Naive B cell (primary cell): ENCODE measurements around the gene BCL11A. TPM values are rescaled to one million over a fixed set of nuclear protein-coding genes. Genes with fewer than 3 reads are reported as not detected.

Experiments used
- ATAC-seq, 2 donors: fragments of 150-1000 bp; cut with Tn5 transposase; 2 replicates each; pipeline ENCODE4 v1.10.0; 2021; ENCODE audit warnings: low read depth in 2 of 2, mild to moderate bottlenecking in 2 of 2, moderate library complexity in 2 of 2
- DNase-seq: peaks from one replicate; pipeline ENCODE4 v3.0.0; 2022
- H3K27ac Mint-ChIP-seq, 6 donors: one replicate each; pipeline ENCODE4 v1.8.0; 2020 to 2022; ENCODE audit warnings: mild to moderate bottlenecking in 6 of 6, mixed read lengths in 6 of 6, moderate library complexity in 5 of 6, inconsistent platforms in 2 of 6
- H3K27me3 Mint-ChIP-seq, 3 donors: one replicate each; pipeline ENCODE4 v1.8.0; 2021 to 2022; ENCODE audit warnings: mixed read lengths in 3 of 3, mild to moderate bottlenecking in 1 of 3
- H3K36me3 Mint-ChIP-seq, 2 donors: one replicate each; pipeline ENCODE4 v1.8.0; 2020 to 2022; ENCODE audit warnings: mixed read lengths in 2 of 2, inconsistent platforms in 1 of 2, mild to moderate bottlenecking in 1 of 2
- H3K4me1 Mint-ChIP-seq, 3 donors: one replicate each; pipeline ENCODE4 v1.8.0; 2020 to 2022; ENCODE audit warnings: mixed read lengths in 3 of 3, inconsistent platforms in 1 of 3, mild to moderate bottlenecking in 1 of 3, moderate library complexity in 1 of 3
- H3K4me3 Mint-ChIP-seq, 8 donors: one replicate each; pipeline ENCODE4 v1.8.0; 2020 to 2022; ENCODE audit warnings: mild to moderate bottlenecking in 8 of 8, mixed read lengths in 8 of 8, moderate library complexity in 8 of 8, inconsistent platforms in 2 of 8
- H3K9me3 Mint-ChIP-seq, 7 donors: one replicate each; pipeline ENCODE4 v1.8.0; 2020 to 2022; ENCODE audit warnings: mixed read lengths in 7 of 7, mild to moderate bottlenecking in 5 of 7, inconsistent platforms in 2 of 7, moderate library complexity in 1 of 7
- polyA plus RNA-seq, 6 donors: library from polyadenylated mRNA; unstranded; fragments of 300-500 nt; fragmentation: Illumina TruSeq; gene quantifications; one replicate each; pipeline ENCODE4 v1.2.3, GENCODE V29; 2021; ENCODE audit warnings: low read depth in 6 of 6

BCL11A gene
- polyA plus RNA-seq, 6 donors from 2014 or later: 152 to 246 (median 192) TPM

DNA sequence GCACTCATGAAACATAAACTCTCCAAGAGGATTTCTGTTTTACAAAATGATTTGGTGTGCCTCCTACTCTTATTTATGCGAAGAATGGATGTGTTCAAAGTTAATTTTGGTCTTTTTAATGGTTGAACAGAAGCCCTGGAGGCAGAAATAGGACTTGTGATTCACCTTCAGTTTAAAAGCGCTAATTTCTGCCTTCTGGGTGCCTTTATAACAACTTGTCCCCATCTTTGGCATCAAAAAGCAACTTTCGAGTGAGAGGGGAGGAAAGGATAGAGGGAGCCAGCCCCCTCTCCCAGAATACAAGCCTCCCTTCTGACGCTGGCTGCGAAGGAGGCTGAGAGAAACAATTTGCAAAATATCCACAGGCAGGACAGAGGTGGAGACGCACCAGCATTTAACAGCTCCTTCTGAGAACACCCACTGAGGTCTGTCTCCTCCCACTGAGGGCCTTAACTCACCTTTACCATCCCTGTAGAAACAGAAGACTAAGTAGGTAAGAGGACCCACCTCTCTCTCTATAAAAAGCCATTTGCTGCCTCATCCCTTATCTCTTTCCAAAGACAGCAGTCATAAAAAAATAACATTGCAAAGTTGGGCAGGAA lies 24.3 kb upstream of the BCL11A start:
- H3K27ac Mint-ChIP-seq: peak overlapping the region in 1 of 6 donors; percentile 33
- ATAC-seq: no peak
- peaks cover 0 to 16% (median 7%) of the 10 kb centered on the region in 3 donors for H3K27me3 Mint-ChIP-seq
- H3K9me3 Mint-ChIP-seq: no peaks in the 10 kb centered on the region
- no peak overlapping the region for H3K4me3 Mint-ChIP-seq
- peaks cover 4 to 7% (median 4%) of the 10 kb centered on the region in 3 donors for H3K4me1 Mint-ChIP-seq
- no peaks in the 10 kb centered on the region for H3K36me3 Mint-ChIP-seq
- no peak for DNase-seq

DNA sequence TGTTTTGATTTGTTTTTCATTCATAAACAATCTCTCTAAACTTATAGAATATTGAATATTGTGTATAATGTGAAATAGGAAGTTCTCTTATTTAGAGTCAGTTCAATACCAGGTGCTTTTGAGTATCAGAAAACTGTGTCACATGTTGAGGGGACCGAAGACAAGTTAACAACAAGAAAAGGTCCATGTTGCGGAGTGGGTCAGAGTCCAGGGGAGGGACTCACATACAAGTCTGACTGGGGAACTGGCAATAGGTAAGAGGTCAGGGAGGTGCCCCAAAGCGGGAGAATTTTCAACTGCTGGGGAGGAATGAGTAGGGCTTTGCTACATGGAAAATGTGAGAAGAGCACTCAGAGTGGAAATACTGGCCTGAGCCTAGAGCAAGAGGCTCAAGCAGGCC lies 19.8 kb upstream of the BCL11A start:
- Mint-ChIP-seq H3K27ac (no peak overlapping the region), H3K4me3 (no peak overlapping the region), H3K27me3 (peaks cover 0 to 17% (median 6%) of the 10 kb centered on the region in 3 donors), H3K9me3 (no peaks in the 10 kb centered on the region), H3K36me3 (no peaks in the 10 kb centered on the region), H3K4me1 (no peaks in the 10 kb centered on the region)
- ATAC-seq (no peak), DNase-seq (no peak)

DNA sequence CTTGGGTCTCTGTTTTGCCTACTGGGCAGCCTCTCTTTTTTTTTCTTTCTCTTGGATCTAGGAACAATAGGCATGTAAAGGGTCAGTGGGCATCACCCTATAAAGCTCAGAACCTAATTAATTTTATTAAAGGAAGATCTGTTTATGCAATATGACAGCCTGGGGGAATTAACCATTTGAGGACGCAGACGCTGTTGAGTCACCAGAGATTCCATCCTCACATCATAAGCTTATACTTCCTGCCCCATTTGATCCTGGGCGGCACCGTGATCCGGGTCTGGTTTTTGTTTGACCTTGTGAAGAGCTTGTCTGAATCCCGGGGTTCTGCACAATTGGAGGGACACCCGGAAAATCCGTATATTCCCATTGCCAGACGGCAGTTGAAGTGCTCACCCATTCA lies 16.8 kb upstream of the BCL11A start:
- H3K4me3 Mint-ChIP-seq: no peak overlapping the region
- DNase-seq (no peak), ATAC-seq (no peak)
- no peaks in the 10 kb centered on the region for H3K36me3 Mint-ChIP-seq
- H3K27ac Mint-ChIP-seq: peak overlapping the region in 1 of 6 donors; percentile 87
- H3K27me3 Mint-ChIP-seq: peaks cover 0 to 17% (median 6%) of the 10 kb centered on the region in 3 donors
- peaks cover 5 to 6% (median 6%) of the 10 kb centered on the region in 3 donors for H3K4me1 Mint-ChIP-seq
- no peaks in the 10 kb centered on the region for H3K9me3 Mint-ChIP-seq

DNA sequence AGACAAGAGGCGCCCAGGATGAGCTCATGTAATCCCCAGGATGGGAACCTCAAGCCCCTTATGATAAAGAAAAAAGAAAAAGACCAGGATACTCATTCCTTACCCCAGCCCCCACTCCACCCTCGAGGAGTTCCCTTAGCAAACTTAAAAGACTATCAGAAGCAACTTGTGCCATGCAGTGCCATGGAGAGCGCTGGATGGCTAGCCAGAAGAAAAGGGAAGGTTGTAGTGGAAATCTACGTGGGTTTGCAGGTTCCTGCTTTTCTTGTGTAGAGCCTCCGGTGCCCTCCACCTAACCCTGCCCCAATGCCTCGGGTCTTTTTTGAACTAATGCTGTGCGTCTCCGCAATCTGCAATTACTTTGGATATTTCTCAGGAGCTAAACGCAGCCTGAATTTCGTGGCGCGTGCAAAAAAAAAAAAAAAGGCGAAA lies 16.2 kb upstream of the BCL11A start:
- Mint-ChIP-seq H3K9me3 (no peaks in the 10 kb centered on the region), H3K4me1 (peaks cover 5 to 11% (median 7%) of the 10 kb centered on the region in 3 donors), H3K27ac (no peak overlapping the region), H3K27me3 (peaks cover 0 to 17% (median 6%) of the 10 kb centered on the region in 3 donors), H3K4me3 (no peak overlapping the region), H3K36me3 (no peaks in the 10 kb centered on the region)
- ATAC-seq: peak; percentile 64 to 72
- peak; percentile 35 for DNase-seq

DNA sequence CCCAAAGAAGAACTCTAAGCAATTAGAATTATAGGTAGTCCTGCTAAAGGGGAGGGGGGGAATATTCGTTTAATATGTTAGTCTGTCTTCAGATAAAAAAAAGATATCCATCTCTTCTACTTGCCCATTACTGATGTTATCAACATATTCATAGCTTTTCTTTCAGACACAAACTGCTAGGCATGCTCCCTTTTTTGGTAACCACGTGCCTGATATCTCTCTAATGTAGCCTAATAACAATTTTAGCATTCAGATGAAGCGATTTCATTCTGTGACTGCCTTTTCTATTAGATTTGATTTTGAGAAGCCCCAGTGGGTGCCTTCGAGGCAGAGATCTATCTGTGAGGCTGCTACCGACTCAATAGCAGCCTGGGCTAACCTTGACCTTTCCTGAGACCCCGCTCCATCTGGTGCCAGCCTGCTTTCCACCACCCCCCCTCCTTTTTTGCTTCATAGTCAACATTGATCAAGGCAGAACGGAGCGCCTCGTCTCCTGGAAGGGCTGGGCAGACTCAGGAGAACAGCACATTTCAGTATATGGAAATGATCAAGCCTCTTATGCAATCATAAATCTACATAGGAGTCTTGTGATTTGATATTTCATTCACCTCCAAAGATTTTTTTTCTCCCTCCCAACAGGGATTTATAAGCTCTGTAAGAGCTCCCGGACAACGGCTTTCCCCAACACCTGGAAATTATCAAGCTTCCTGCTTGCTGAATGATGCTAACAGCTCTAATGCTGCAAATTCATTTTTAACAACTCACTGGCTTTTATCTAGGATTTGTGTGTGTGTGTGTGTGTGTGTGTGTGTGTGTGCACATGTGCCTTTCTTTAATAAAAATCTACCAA lies 14.7 kb upstream of the BCL11A start:
- ATAC-seq (no peak), DNase-seq (no peak)
- Mint-ChIP-seq H3K27me3 (peaks cover 0 to 12% (median 6%) of the 10 kb centered on the region in 3 donors), H3K9me3 (no peaks in the 10 kb centered on the region), H3K4me3 (no peak overlapping the region), H3K27ac (no peak overlapping the region), H3K4me1 (peaks cover 5 to 11% (median 7%) of the 10 kb centered on the region in 3 donors), H3K36me3 (no peaks in the 10 kb centered on the region)

DNA sequence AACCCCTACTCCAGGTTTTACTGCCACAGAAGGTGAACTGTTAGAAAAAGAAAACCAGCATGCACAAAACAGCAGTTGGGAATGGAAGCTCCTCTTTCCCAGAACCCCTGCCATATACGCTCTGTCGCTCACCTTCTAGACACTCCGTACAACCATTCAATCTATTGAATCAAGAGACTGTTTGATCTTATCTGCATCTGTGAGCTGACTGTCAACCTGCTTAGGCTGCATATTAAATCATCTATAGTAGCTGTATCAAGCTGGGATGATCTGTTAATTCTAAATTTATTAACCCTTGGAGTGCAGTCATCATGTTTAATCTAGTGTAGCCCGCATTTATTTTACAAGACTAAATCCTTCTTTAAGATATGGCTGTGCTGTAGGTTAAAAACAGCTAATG lies 13.6 kb upstream of the BCL11A start:
- H3K4me1 Mint-ChIP-seq: peaks cover 5 to 11% (median 7%) of the 10 kb centered on the region in 3 donors
- H3K27ac Mint-ChIP-seq: peak overlapping the region in 2 of 6 donors; percentile 55 to 81
- no peaks in the 10 kb centered on the region for H3K9me3 Mint-ChIP-seq
- H3K36me3 Mint-ChIP-seq: no peaks in the 10 kb centered on the region
- peaks cover 0 to 9% (median 6%) of the 10 kb centered on the region in 3 donors for H3K27me3 Mint-ChIP-seq
- no peak for ATAC-seq
- H3K4me3 Mint-ChIP-seq: peak overlapping the region in 2 of 8 donors; percentile 50 to 76
- no peak for DNase-seq

DNA sequence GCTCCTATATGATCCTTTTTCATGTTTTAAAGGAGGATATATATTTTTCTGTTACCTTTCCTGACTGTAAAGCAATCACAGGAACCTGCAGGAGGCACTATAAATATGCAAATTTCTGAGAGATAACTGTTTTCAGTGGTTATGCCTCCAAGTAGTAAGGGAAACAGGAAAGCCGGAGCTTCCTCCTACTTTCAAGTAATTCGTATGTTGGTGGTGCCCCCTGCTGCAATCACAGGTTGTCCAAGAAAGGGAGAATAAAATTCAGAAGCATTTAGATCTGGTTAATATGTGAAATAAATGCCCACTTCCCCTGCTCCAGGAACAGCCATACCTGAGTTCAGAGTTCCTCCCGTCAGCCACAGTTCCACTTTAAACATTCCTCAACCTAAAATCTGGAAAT lies 12.0 kb upstream of the BCL11A start:
- Mint-ChIP-seq H3K4me3 (no peak overlapping the region), H3K9me3 (no peaks in the 10 kb centered on the region), H3K4me1 (peaks cover 12 to 19% (median 19%) of the 10 kb centered on the region in 3 donors), H3K36me3 (no peaks in the 10 kb centered on the region), H3K27me3 (peaks cover 0 to 5% (median 0%) of the 10 kb centered on the region in 3 donors), H3K27ac (no peak overlapping the region)
- DNase-seq (peak; percentile 43), ATAC-seq (peak; percentile 47 to 58)

DNA sequence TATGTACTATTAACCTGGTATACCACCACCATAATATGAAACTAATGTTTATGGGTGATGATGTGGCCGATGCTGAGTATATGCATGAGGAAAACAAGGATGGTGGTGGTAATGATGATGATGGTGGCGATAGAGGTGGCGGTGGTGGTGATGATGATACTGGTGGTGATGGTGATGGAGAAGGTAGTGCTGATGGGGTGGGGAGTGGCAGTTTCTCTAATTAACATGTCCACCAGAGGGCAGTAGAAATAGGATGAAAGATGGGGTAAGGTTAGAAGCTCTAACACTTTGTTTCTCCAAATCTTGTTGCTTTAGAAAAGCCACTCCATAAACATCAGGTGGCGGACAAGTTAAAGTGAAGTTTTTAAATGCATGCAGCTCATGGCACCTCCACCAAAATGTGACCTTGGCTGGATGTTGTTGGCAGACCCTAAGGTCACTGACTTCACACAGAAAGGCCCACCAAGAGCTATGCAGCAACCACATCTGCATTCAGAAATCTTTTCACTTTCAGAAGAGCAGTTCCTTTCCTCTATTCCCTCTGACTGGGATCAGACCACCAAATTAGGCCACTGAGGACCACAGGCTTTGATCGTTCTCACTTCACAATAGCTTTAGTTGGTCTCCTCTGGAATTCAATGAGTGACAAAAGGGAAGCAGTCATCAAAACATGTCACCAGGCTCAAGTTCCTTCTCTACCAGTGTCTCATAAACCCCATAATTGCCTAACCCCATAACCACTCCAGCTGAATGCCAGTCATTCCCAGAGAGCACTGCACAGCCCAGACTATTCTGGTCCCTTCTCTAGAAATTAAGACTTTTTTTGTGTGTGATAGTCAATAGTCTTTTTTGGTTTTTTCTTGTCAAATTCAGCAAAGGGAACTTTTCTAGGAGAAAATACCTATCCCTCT lies 7.5 kb upstream of the BCL11A start:
- Mint-ChIP-seq H3K4me1 (peaks cover 15 to 36% (median 26%) of the 10 kb centered on the region in 3 donors), H3K27ac (peak overlapping the region in 2 of 6 donors; percentile 29 to 67), H3K27me3 (no peaks in the 10 kb centered on the region), H3K9me3 (no peaks in the 10 kb centered on the region), H3K36me3 (no peaks in the 10 kb centered on the region), H3K4me3 (peak overlapping the region in 1 of 8 donors; percentile 52)
- DNase-seq: peak; percentile 58
- peak; percentile 49 to 61 for ATAC-seq

DNA sequence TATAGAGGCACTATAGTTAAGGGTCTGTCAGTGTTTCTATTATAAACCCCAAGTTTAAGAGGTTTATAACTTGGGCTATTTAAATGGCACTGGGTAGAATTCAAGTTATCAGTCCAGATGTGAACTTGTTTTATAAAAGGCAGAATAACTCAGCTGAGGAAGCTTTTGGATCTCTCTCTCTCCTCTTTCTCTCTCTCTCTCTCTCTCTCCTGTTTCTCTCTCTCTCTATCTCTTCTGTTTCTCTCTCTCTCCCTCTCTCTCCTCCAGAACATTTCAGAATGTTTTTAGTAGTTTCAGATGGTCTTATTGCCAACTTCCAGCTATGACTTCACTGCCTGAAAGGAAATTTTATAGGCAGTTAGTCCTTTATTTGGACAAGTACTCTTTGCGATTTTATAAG lies 6.4 kb upstream of the BCL11A start:
- ATAC-seq (no peak), DNase-seq (no peak)
- Mint-ChIP-seq H3K9me3 (no peaks in the 10 kb centered on the region), H3K4me3 (peak overlapping the region in 1 of 8 donors; percentile 37), H3K27me3 (no peaks in the 10 kb centered on the region), H3K4me1 (peaks cover 16 to 28% (median 18%) of the 10 kb centered on the region in 3 donors), H3K27ac (no peak overlapping the region), H3K36me3 (no peaks in the 10 kb centered on the region)

DNA sequence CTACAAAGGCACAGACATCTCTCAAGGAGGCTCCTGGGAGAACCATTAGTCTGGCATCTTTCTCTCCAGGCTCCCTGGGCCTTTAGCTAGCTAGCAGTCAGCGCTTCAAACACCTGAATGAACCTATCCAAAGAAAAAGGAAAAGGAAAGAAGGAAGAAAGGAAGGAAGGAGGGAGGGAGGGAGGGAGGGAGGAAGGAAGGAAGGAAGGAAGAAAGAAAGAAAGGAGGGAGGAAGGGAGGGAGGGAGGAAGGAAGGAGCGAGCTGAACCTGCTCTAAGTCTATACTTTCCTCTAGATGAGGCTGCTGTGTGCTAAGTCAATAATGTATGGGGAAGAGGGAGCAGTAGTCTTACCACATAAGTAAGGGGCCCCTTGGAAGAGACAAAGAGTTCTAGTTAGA lies 5.1 kb upstream of the BCL11A start:
- DNase-seq (no peak), ATAC-seq (no peak)
- no peak overlapping the region for H3K27ac Mint-ChIP-seq
- H3K27me3 Mint-ChIP-seq: no peaks in the 10 kb centered on the region
- peak overlapping the region in 1 of 8 donors; percentile 97 for H3K4me3 Mint-ChIP-seq
- H3K4me1 Mint-ChIP-seq: peaks cover 17 to 25% (median 18%) of the 10 kb centered on the region in 3 donors
- peaks cover 0 to 3% of the 10 kb centered on the region in 2 donors for H3K36me3 Mint-ChIP-seq
- H3K9me3 Mint-ChIP-seq: no peaks in the 10 kb centered on the region

DNA sequence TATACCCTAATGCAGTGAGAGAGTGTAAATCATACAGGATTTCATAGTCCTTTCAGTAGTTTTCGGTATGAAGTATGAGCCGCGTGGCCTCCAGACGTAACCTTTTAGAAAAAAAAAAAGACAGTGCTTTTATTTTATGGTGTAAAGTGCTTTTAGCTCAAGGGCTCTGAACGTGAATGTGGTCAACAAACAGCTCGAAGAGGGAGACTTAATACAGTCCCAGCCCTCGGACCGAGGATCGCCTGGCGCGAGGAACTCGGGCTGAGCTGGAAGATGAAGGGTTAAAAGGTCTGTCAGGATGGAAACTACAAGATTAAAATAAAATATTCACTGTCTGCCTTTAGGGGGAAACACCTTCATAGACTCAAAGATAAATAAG lies 4.0 kb upstream of the BCL11A start:
- no peaks in the 10 kb centered on the region for H3K27me3 Mint-ChIP-seq
- ATAC-seq (no peak), DNase-seq (peak; percentile 59)
- H3K9me3 Mint-ChIP-seq: no peaks in the 10 kb centered on the region
- peaks cover 18 to 25% (median 20%) of the 10 kb centered on the region in 3 donors for H3K4me1 Mint-ChIP-seq
- H3K36me3 Mint-ChIP-seq: peaks cover 0 to 8% of the 10 kb centered on the region in 2 donors
- H3K27ac Mint-ChIP-seq: peak overlapping the region; percentile 94 to 99 (median 98)
- H3K4me3 Mint-ChIP-seq: peak overlapping the region; percentile 92 to 100 (median 97)

DNA sequence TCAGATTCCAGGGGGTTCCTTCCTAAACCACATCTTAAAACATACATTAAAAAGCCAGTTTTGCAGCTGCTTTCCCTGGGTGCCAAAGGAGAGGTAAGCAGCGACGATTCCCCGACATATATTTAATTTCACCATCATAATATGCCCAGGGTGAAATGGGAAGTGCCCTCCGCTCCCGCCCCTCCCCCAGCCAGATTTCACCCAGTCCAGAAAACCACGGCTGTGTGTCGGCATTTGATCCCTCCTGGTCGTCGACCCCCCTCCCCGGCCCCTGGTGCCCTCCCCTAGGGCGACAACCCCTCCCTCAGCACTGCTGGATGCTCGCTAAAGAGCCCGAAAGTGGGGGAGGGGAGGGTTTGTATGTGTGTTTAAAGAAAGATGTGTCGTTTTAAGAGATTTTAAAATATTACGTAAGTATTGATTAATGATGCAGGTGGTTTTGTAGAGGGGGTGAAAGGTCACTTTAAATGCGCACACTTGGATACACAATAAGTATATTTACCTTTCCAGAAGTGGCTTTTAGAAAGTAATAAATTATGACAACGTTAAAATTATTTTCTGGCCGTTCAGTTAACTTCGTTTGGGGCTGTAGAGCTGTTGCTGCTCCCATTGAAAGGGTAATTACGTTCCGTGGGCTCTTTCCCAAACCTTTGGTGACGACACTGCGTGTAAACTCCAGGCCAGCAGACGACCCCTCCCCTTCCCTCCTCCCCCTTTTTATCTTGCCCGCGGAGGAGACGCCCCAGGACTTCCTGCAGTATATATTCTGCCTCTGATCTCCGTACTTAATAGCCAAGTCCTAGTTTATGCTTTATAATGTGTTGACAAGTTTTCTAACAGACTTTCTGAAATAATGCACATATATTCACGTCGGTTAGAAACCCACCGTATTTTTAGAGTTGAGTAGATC lies 3.4 kb upstream of the BCL11A start:
- Mint-ChIP-seq H3K4me3 (peak overlapping the region; percentile 92 to 100 (median 97)), H3K27ac (peak overlapping the region; percentile 97 to 99 (median 99)), H3K4me1 (peaks cover 18 to 25% (median 20%) of the 10 kb centered on the region in 3 donors), H3K27me3 (no peaks in the 10 kb centered on the region), H3K9me3 (no peaks in the 10 kb centered on the region), H3K36me3 (peaks cover 0 to 12% of the 10 kb centered on the region in 2 donors)
- ATAC-seq (no peak), DNase-seq (peak; percentile 48)
